GM11168 (cell line): ENCODE results near the gene POLR2L.

Experiments
- in situ Hi-C: fragments of 300-500 bp; cut with MboI; formaldehyde crosslinking; loops from one replicate; pipeline ENCODE4 v1.12.0; 2022; ENCODE audit warnings: low sequenced_read_pairs; ENCODE audit not compliant: unreplicated experiment

POLR2L gene

DNA sequence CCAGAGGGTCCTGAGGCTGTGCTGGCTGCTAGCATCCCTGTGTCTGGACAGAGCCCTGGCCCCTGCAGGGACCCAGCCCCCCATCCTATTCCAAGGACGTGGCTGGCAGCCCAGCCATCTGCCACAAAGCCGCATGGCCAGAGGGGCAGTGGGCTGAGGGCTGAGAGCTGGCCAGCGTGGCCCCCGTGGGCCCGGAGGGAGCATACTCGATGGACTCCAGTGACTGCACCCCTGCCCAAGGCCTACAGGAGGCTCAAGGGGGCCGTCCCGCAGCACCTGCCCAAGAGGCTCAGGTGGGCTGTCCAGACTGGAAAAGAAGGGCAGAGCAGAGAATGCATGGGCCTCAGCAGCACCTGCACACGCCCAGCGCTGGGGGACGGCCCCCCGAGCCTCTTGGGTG is 13.5 kb upstream of the POLR2L start:
- in situ Hi-C loops = no loop called here

DNA sequence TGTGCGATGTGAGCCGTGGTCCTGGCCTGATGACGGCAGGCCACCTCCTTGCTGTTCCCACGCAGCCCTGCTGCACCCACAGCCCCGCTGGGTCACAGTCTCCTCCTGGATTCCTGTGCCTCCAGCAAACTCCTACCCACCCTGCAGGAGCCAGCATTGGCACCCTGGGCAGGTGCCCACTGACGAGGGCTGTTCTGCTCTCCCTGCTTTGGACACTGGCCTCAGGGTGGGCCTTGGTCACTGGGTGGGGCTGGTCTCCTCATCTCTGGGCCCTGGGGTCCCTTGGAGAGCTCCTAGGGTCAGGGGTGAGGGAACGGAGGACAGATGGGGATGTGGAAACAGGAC is 13.0 kb upstream of the POLR2L start:
- in situ Hi-C loops = no loop called here

DNA sequence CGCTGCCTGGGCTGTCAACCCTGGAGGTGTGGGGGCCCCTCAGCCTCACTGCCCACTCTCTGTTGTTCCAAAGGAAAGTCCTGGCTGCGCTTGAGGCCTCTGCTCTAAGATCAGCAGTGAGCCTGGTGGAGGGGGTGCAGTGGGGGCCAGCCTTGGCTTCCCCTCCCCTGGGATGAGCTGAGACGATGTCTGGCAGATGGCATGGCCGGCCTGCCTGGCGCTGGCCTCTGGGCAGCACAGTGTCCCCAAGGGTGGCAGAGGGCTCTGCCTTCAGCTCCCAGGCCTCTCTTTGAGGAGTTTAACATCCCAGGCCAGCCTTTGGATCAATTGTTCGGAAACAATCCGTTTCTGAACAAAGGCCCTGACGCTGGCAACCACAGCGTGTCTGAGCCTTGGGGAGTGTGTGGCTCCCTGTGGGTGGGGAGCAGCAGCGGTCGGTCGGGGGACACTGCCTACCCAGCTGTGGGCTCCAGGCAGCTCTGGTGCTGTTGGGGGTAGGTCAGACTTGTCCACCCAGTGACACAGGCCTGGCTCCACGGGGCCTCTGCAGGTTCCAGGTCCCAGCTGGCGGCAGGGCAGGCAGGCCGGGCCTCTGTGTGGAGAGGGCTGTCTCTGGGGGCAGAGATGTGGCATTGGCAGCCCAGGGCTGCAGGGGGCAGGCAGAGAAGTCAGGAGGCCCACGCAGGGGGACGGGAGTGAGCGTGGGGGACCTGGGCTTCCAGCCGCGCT is 12.4 kb upstream of the POLR2L start:
- in situ Hi-C loops = no loop called here

DNA sequence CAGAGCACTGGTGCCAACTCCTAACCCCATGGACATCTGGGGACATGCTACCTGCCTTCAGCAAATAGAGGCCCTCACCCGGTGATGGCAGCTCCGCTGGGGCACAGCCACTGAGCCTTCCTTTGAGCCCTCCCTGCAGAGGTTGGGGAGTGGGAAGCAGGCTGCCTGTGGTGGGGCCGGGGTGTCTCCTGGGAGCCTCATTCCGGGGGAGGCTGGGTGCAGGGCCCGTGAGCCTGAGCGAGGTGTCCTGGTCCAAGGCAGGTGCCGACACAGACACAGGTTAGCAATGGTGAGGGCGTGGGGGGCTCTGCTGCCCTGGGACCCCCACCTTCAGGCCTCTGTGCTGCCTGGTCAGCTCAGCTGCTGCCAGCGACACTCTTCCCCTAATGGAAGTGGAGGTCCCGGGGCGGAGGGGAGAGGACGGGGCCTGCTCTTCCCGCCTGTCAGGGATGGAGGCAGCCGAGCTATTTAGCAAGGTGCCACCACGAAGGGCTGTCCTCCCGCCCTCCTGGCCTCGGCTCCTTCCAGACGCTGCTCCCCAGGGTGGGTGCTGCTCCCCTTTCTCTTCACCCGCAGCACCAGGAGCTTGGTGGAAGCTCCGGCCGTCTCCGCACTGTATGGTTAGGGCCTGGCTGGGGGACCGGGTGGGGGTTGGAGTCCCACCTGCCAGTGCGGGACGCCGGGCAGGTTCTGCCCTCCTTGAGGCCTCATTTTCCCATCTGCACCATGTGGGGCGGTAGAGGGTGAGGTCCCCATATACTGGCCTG is 11.5 kb upstream of the POLR2L start:
- in situ Hi-C loops = no loop called here

DNA sequence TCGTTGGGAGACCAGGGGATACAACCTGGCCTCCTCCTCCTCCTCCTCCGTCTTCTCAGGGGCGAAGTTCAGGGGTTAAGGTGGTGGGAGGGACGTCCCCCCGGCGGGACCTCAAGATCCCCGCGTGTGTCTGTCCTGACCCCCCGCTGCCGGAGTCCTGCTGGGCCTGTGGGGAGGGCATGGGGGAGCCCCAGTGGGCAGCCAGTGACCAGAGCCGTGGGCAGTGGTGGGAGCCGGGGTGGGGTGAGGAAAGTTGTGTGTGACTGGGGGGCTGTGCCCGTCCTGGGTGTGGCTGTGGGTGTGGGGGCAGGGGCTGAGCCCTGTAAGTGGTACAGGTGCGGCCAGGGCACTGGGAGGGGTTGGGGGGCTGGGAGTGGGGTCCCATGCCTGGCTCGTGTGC is 10.4 kb upstream of the POLR2L start:
- in situ Hi-C loops = no loop called here

DNA sequence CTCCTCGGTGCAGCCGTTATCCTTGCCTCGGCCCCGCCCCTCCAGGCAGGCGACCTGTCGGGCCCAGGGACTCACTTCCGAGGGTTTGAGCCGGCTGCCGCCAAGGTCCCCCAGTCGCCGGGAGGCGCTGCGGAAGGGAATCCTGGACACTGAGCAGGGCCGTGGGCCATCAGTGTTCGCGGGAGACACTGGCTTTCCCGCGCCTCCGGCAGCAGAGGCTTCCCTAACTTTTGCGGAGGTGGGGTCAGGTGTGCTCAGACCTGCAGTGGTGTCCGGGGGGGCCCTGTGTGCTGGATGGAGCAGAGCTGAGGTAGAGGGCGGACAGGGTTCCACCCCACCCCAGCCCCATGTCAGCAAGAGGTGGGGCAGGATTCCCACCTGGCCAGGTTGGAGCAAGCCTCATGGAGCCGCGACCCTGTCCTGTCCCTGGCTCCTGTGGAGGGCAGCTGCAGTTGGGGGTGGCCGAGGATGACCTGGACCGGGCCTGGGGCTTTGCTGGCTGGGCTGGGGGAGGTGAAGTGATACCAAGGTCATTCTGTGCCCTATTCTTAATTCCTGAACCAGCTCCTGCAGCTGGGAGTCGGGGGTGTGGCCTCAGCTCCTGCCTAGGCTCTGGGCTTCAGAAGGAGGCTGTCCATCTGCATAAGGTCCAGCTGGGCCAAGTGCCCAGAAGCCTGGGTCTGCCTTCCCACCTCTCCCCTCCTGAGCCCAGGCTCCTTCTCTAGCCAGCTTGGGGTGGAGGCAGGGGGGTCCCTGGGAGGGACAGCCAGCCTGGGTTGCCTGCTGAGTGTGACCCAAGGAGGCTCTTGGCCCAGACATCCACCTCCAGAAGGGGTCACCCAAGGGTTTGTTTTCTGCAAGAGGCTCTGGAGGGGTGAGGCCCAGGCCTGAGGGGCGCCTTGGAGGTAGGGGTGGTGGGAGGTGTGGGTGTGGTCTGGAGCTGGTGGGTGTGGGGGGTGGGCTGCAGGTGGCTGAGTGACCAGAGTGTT is 8.7 kb upstream of the POLR2L start:
- in situ Hi-C loops = no loop called here

DNA sequence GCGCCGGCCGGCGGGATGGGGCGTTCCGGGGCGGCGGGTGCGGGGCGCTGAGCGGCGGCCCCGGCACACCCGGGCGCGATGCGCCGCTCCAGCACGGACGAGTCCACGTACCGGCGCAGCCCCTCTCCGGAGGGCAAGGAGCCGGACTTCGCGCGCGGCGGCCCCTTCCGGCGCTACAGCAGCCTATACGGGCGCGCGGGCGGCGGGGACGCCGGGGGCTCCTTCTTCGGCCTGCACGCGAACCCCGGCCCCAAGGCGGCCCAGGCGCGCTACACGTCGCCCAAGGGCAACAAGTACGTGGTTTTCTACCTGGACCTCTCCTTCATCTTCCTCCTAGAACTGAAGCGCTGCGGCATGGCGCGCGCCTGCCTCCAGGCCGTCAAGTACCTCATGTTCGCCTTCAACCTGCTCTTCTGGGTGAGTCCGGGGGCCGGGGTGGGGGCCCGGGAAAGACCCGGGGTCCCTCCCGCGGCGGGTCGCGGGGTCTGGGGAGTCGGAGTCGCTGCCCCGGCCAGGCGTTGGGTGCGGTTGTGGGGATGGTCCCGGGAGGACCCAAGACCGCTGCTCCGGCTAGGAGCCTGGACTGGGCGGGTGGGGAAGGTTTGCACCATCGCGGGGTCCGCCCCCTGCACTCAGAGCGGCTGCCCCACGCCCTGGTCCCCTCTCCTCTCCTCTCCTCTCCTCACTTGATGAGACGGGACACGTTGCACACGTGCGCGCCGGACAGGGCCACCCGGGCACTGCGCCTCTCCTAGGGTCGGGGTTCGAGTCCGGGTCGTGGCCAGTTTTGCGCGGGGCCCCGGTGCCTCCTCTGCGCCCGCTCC is 7.8 kb upstream of the POLR2L start:
- in situ Hi-C loops = loop anchor here (10.0 kb wide), 1 partner anchor 205 kb away; no protein-coding TSS in a partner anchor

DNA sequence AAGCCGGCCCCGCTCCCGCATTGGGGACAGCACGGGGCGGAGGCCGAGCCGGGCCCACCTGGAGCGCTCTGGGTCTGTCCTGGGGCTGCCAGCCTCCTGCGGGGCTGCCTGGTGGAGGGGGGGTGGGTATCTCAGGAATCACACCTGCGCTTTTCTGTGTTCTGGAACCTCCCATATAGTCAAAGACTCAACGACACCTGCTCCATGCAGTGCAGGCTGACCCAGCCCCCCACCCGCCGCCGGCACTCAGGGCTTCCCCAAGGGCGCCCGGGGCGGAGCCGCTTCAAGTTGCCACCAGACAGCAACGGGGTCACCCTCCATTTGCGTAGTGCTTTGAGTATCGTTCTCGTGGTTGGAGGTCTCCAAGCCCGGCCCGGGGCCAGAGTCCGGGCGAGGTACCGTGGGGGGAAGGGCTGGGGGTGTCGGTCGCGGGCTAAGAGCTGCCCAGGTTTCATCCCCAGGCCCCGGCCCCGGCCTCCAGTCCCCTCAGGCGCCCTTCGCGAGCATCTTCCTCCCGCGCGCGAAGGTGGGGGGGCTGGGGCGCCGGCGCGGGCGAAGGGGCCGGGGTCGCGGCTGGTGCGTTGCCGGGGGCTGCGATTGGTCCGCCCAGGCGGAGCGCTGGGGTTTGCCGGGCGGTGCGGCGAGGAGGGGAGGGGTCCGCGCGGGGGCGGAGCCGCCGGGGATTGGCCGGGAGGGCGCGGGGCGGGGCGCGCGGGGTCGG is 6.9 kb upstream of the POLR2L start:
- in situ Hi-C loops = loop anchor here (10.0 kb wide), 1 partner anchor 206 kb away; no protein-coding TSS in a partner anchor

DNA sequence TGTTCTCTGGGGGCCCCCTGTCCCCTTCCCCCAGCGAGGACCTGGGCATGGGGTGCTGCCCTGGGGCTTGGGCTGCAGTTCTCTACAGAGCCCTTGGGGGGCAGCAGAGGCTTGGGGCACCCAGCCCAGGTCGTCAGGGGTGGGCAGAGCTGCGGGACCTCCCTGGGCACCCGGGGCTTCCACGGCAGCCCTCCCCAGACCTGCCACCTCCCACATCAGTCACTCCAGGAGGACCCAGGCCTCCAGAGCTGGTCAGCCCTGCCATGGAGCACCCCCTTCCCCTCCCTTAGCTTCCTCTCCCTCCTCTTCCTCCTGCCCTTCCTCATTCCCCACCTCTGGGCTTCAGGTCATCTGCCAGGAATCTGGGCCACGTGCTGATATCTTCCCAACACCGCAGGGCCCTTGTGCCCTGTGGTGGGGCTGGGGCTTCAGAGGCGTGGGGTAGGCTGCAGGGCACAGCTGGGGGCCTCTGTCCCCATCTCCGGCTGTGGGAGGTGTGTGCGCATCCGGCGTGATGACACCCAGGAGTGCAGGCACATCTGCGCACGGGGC is 6.1 kb upstream of the POLR2L start:
- in situ Hi-C loops = loop anchor here (10.0 kb wide), 1 partner anchor 206 kb away; no protein-coding TSS in a partner anchor

DNA sequence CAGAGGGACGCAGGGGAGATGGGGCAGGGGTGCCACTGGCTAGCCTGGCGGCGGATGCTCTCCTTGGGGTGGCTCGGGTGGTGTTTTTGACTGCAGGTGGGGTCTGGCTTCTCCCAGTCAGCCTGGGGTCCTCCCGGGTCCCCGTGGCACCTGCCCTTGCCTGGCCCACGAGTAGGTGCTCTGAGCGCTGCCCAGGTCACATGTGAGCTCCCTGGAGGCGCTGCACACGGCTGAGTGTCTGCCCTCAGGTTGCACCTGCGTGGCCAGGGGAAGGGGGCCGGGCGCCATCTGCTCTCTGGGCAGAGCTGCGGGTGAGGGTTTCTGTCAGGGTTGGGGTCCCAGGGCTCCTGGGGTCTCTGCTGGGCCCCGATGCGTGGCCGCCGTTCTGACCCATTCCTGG is 5.5 kb upstream of the POLR2L start:
- in situ Hi-C loops = loop anchor here (10.0 kb wide), 1 partner anchor 207 kb away; no protein-coding TSS in a partner anchor

DNA sequence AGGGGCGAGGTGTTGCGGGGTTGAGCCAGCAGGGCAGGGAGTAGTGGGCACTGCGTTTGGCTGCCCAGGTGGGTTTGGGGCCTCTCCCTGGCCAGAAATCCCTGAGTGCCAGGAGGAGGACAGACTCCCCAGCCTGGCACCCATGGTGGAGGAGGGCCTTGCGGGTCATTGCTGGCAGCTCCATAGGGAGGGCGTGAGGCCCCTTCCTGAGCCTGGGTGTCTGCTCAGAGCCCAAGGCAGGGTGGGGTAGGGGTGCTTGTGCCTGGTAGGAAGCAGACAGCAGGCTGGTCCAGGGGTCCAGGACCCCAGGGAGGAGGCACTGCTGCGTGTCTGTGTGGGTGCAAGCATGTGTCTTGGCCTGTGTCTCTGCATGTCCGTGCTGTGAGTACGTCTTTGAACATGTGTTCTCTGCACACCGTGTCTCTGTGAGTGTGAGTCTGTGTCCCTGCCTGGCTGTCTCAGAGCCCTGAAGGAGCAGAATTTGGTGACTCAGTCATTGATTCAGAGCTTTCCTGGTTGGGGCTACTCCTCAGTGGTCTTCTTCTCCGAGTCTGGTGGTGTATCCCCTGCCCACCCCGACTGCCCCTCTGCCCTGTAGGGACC is 4.3 kb upstream of the POLR2L start:
- in situ Hi-C loops = loop anchor here (10.0 kb wide), 1 partner anchor 208 kb away; no protein-coding TSS in a partner anchor

DNA sequence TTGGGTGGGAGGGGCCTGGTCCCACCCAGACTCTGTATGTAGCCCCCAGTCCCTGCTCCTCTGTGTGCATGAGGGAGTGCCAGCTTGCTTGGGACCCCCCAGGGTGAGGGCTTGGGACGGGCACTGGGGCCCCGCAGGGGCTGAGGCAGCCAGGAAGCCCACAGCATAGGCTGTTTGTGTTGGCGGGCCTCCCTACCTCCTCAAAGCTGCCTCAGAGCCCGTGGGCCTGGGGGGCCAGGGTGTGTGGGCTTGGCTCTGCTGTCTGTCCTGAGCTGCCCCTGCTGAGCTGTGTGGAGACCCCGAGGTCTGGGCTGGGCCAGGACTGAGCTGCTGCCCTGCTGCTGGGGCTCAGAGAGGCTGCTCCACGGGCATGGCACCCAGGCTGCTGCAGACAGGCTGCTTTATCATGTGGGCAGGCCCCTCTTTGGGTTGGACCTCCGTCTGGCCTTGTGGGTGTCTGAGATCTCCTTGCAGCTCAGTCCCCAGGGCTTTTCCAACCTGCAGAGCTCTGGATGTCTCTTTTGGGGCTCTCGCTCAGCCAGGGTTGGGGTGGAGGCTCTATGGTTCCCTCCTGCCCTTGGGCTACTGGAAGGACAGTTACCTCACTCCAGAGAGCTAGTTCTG is 3.7 kb upstream of the POLR2L start:
- in situ Hi-C loops = loop anchor here (10.0 kb wide), 1 partner anchor 209 kb away; no protein-coding TSS in a partner anchor

DNA sequence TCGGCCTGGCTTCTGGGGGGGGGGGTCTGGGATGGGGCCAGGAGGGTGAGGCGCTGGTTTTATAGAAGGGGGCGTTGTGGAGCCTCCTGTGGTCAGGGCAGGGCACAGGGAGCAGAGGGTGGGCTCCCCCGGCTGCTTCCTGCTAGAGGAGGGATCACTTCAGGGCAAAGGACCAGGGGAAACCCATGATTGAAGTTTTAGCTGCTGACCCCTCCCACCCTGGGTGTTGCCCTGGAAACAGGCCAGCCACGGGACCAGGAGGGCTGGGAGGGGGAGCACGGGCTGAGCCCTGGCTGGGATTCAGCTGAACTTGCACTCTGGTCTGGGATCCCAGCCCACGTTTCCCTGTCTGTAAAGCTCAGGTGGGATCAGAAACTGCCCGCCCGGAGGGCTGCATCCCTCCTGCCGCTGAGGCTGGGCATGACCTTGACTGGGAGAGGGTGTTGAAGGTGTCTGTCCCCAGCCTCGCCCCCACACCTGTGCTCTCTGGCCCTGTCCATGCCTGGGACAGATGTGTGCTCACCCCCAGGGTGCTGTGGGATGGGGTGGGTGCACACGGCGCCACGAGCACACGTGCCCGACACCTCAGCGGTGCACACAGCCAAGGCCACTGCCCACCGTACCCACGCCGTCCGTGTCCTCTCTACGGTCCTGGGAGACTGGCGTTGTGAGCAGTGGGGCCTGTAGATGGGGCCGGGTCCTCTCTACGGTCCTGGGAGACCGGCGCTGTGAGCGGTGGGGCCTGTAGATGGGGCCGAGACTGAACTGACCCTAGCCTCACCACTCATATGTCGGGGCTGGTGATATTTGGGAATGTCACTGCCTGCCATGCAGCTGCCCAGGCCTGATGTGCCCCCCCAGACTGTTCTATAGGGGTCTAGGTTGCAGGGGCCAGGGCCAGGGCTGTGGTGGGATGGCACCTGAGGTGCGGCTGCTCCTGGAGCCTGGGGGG is 2.6 kb upstream of the POLR2L start:
- in situ Hi-C loops = loop anchor here (10.0 kb wide), 1 partner anchor 210 kb away; no protein-coding TSS in a partner anchor

DNA sequence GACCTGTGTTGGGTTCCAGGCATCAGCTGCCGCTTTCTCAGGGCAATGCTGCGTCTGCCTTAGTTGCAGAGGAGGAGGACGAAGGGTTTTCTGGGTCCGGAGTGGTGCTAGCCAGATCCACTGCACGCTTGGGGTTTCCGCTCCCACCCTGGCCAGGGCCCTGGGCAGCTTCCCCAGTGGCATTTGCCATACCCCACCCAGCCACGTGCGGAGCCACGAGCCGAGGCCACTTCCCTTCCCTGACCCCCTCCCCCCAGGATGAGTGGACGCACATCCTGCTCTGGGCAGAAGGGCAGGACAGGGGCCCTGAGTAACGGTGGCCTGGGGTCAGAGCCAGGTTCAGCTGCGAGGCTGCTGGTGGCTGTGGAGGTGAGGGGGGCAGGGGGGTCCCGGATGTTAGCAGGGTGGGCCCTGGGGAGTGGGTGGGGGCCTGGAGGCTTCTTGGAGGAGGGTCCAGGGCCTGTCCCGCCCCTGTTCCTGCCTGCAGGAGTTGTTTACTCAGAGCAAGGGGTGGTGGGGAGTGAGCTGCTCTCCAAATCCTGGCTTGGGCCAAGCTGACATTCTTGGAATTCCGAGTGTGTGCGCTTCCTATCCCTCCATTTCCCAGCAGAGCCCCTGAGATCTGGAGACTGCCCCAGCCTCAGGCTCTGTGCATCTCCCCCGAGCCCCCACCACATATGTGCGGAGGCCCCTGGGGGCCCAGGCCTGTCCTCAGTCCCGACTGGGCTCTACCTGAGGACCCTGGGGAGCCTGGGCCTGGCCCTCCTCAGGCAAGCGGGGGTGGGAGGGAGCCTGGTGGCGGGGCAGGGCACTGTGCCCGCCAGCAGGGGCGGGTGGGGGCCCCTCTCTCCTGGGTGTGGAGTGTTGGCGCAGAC is 1.7 kb upstream of the POLR2L start:
- in situ Hi-C loops = loop anchor here (10.0 kb wide), 1 partner anchor 211 kb away; no protein-coding TSS in a partner anchor

DNA sequence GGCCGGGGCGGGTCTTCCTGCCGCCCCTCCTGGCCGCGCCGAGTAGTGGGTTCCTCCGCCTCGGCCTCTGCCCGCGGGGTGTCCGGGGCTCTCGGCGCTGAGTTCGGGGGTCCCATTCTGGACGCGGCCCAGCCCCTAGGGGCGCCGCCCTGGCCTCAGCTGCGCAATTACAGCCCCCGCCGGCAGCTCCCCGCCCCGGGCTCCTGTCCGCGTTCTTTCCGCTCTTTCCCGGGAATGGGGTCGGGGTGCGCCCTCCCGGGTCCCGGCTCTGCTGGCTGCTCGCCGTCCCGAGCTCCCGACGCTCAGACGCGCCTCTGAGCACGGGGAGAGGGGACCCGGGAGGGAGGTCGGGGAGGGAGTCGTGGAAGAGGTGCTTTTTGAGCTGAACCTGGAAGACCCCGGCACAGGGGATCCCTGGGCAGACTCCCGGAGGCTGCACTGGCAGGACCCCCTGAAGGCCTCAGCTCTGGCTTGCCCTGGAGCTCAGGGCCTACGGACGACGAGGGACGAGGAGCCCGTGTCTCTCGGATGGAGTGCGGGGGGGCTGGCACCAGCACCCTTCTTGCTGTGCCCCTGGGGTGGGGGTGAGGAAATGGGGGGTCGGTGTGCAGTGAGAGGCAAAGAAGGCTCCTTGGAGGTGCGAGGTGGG is 881 bp upstream of the POLR2L start:
- in situ Hi-C loops = loop anchor here (10.0 kb wide), 1 partner anchor 212 kb away; no protein-coding TSS in a partner anchor
